NB4 (cell line): ENCODE measurements around the gene GPR139.

Experiments used
- CTCF ChIP-seq: IDR thresholded peaks from one replicate; pipeline ENCODE4 v1.5.1; 2012; ENCODE audit warnings: low read depth, low read length
- MAX ChIP-seq: IDR thresholded peaks from 2 replicates; pipeline ENCODE4 v1.6.1; 2011; ENCODE audit warnings: low read depth, low read length
- POLR2A ChIP-seq: IDR thresholded peaks from 2 replicates; pipeline ENCODE4 v1.6.1; 2011; ENCODE audit warnings: mild to moderate bottlenecking; ENCODE audit not compliant: insufficient read length; ENCODE audit errors: extremely low read depth

- TF ChIP-seq CTCF (no peak), MAX (no peak), POLR2A (no peak)
Observed at GRCh38 chr16:20074099-20074991, 655 bp upstream of the GPR139 start.
